Measurements from ENCODE around the gene PCBP3. TPM values are rescaled to one million over a fixed set of nuclear protein-coding genes. Genes with fewer than 3 reads are reported as not detected.
A peak's percentile ranks its signal among the peaks of the same experiment; 100 is the strongest.

PCBP3 gene
- total RNA-seq, 1 donor = 1.1 TPM

DNA sequence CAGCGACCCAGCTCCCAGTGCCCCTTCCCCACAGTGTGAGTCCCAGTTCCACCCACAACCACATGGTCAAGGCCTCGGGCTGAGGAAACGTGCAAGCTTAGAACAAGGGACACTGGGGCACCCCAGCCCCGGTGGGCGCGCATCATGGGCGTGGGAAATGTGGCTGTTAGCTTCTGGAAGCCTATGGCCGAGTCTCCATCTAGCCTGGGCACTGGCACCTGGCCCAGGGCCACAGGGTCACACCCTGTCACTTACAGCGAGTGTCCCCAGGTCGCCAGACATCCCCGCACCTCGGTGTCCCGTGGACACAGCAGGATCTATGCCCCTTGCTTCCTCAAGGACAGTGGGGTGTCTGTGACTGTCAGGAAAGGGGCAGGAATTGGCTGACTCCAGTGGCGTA, 301.1 kb downstream of the PCBP3 start:
- Histone ChIP-seq H3K27ac (ENCODE audit: low read depth, low read length) (no peak overlapping the region), H3K4me1 (ENCODE audit: insufficient read depth, low read length) (no peaks in the 10 kb centered on the region), H3K36me3 (ENCODE audit: insufficient read depth, low read length) (no peaks in the 10 kb centered on the region), H3K79me2 (ENCODE audit: insufficient read depth, low read length) (no peaks in the 10 kb centered on the region), H3K27me3 (ENCODE audit: insufficient read depth, low read length) (peaks cover 8% of the 10 kb centered on the region), H4K20me1 (ENCODE audit: insufficient read depth, low read length) (no peaks in the 10 kb centered on the region), H3K9me3 (ENCODE audit: low read depth, low read length) (no peaks in the 10 kb centered on the region), H3K4me2 (ENCODE audit: insufficient read depth, low read length) (no peak overlapping the region), H3K4me3 (ENCODE audit: insufficient read depth, low read length) (no peak overlapping the region), H2AFZ (ENCODE audit: low read length) (no peak overlapping the region)
- DNase-seq (ENCODE audit: insufficient read length, low spot score, missing footprints) = no peak
- TF ChIP-seq, protein P1, sequence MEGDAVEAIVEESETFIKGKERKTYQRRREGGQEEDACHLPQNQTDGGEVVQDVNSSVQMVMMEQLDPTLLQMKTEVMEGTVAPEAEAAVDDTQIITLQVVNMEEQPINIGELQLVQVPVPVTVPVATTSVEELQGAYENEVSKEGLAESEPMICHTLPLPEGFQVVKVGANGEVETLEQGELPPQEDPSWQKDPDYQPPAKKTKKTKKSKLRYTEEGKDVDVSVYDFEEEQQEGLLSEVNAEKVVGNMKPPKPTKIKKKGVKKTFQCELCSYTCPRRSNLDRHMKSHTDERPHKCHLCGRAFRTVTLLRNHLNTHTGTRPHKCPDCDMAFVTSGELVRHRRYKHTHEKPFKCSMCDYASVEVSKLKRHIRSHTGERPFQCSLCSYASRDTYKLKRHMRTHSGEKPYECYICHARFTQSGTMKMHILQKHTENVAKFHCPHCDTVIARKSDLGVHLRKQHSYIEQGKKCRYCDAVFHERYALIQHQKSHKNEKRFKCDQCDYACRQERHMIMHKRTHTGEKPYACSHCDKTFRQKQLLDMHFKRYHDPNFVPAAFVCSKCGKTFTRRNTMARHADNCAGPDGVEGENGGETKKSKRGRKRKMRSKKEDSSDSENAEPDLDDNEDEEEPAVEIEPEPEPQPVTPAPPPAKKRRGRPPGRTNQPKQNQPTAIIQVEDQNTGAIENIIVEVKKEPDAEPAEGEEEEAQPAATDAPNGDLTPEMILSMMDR (IDR thresholded peaks at IDR 0.05; ENCODE audit: extremely low read depth, low read depth, low read length) = no peak

DNA sequence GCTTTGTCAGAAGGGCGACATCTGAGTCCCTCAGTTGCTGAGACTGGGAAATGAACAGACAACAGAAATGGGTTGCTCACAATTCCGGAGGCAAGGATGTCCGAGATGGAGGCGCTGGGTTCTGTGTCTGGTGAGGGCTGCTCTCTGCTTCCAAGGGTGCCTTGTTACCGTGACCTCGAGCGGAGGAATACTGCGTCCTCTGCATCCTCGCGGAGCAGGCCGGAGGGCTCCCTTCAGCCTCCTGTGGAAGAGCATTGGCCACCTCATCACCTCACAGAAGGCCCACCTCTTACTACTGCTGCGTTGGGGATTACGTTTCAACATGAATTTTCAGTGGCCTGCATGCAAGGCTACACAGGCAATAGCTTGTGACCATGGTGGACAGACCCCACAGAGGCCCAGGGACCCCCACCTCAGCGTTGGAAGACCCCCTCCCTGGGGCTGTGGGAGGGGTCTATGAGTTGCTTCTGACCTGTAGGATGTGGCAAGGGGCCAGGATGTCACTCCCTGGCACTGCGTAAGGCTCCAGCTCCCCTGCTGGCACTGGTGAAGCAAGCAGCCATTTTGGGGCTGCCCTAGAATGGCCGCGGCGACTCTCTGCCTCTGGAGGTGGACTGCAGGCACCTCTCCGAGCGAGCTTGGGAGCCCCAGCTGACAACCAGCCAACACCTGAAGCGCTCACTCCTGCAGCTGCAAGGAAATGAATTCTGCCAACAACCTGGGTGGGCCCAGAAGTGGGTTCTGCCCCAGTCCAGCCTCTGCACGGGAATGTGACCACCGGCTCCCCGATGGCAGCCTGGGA, 301.7 kb downstream of the PCBP3 start:
- TF ChIP-seq, protein P1 (IDR thresholded peaks at IDR 0.05; ENCODE audit: extremely low read depth, low read depth, low read length) = no peak
- peak; percentile 62 for DNase-seq (ENCODE audit: insufficient read length, low spot score, missing footprints)
- no peak overlapping the region for H3K27ac ChIP-seq (ENCODE audit: low read depth, low read length)

DNA sequence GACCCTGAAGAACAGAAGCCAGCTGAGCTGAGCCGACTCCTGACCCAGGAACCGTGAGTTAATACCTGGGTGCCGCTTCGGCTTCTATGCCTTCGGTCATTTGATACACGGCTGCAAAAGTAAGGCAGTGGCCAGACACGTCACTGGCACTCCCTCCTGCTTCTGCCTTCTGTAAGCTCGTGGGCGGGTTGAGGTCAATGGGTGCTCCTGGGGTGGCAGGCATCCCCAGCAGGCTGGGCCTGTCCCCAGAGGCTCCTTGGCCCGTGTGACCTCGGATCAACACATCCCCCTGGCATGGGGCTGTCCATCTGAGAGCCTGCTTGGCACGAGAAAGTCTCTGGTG, 302.3 kb downstream of the PCBP3 start:
- H3K4me1 ChIP-seq (ENCODE audit: insufficient read depth, low read length) = peaks cover 6% of the 10 kb centered on the region
- H2AFZ ChIP-seq (ENCODE audit: low read length) = no peak overlapping the region
- peaks cover 14% of the 10 kb centered on the region for H3K27me3 ChIP-seq (ENCODE audit: insufficient read depth, low read length)
- TF ChIP-seq, protein P1 (IDR thresholded peaks at IDR 0.05; ENCODE audit: extremely low read depth, low read depth, low read length) = no peak
- H3K27ac ChIP-seq (ENCODE audit: low read depth, low read length) = no peak overlapping the region
- H4K20me1 ChIP-seq (ENCODE audit: insufficient read depth, low read length) = no peaks in the 10 kb centered on the region
- DNase-seq (ENCODE audit: insufficient read length, low spot score, missing footprints) = peak; percentile 37
- H3K4me2 ChIP-seq (ENCODE audit: insufficient read depth, low read length) = no peak overlapping the region
- H3K79me2 ChIP-seq (ENCODE audit: insufficient read depth, low read length) = no peaks in the 10 kb centered on the region
- no peak overlapping the region for H3K4me3 ChIP-seq (ENCODE audit: insufficient read depth, low read length)
- H3K36me3 ChIP-seq (ENCODE audit: insufficient read depth, low read length) = no peaks in the 10 kb centered on the region
- H3K9me3 ChIP-seq (ENCODE audit: low read depth, low read length) = no peaks in the 10 kb centered on the region

More for the DNA sequence above, 301.7 kb downstream of the PCBP3 start:
- no peaks in the 10 kb centered on the region for H3K79me2 ChIP-seq (ENCODE audit: insufficient read depth, low read length)
- H3K36me3 ChIP-seq (ENCODE audit: insufficient read depth, low read length) = no peaks in the 10 kb centered on the region
- peaks cover under 1% of the 10 kb centered on the region for H3K4me1 ChIP-seq (ENCODE audit: insufficient read depth, low read length)
- H3K4me2 ChIP-seq (ENCODE audit: insufficient read depth, low read length) = no peak overlapping the region
- no peak overlapping the region for H2AFZ ChIP-seq (ENCODE audit: low read length)
- no peak overlapping the region for H3K4me3 ChIP-seq (ENCODE audit: insufficient read depth, low read length)
- H4K20me1 ChIP-seq (ENCODE audit: insufficient read depth, low read length) = no peaks in the 10 kb centered on the region
- H3K27me3 ChIP-seq (ENCODE audit: insufficient read depth, low read length) = peaks cover 14% of the 10 kb centered on the region
- H3K9me3 ChIP-seq (ENCODE audit: low read depth, low read length) = no peaks in the 10 kb centered on the region

DNA sequence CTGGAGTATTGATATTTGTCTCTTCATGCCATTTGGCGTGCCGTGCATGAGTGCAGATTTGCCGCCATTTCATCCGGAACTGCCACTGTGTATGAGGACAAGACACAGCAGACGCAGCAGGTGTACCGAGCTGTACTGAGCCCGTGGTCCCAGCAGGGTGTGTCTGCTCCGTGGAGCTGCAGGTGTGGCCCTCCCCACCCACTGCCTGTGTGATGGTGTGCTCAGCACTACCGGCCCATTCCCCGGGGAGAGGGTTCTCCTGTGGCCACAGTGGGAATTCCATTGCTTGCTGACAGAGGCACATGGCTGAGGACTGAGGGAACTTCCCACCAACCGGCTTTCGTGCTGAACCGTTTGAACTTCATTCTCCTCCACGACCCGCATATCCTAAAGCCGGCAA, 303.8 kb downstream of the PCBP3 start:
- no peaks in the 10 kb centered on the region for H3K9me3 ChIP-seq (ENCODE audit: low read depth, low read length)
- H3K27me3 ChIP-seq (ENCODE audit: insufficient read depth, low read length) = peaks cover 14% of the 10 kb centered on the region
- TF ChIP-seq, protein P1 (IDR thresholded peaks at IDR 0.05; ENCODE audit: extremely low read depth, low read depth, low read length) = no peak
- H4K20me1 ChIP-seq (ENCODE audit: insufficient read depth, low read length) = no peaks in the 10 kb centered on the region
- H3K79me2 ChIP-seq (ENCODE audit: insufficient read depth, low read length) = no peaks in the 10 kb centered on the region
- peaks cover 7% of the 10 kb centered on the region for H3K4me1 ChIP-seq (ENCODE audit: insufficient read depth, low read length)
- no peaks in the 10 kb centered on the region for H3K36me3 ChIP-seq (ENCODE audit: insufficient read depth, low read length)
- no peak overlapping the region for H2AFZ ChIP-seq (ENCODE audit: low read length)
- DNase-seq (ENCODE audit: insufficient read length, low spot score, missing footprints) = no peak
- no peak overlapping the region for H3K27ac ChIP-seq (ENCODE audit: low read depth, low read length)
- H3K4me2 ChIP-seq (ENCODE audit: insufficient read depth, low read length) = no peak overlapping the region
- H3K4me3 ChIP-seq (ENCODE audit: insufficient read depth, low read length) = no peak overlapping the region
